Lower lobe of right lung (tissue), 2 donors: ENCODE results near the gene H1-8. TPM values are rescaled to one million over a fixed set of nuclear protein-coding genes. Genes with fewer than 3 reads are reported as not detected.
"Not testable (repeated sequence)": the region's sequence is repeated elsewhere in the genome, so short reads cannot be mapped to it uniquely, and the experiment has no call there.

Source experiments
- ATAC-seq, 2 donors: fragments of 200-7000 bp; cut with Tn5 transposase; one replicate each; pipeline ENCODE4 v1.9.1; 2020 to 2022; ENCODE audit warnings: mild to moderate bottlenecking in 2 of 2, moderate library complexity in 2 of 2
- DNase-seq: peaks from one replicate; pipeline ENCODE4 v3.0.0-alpha.2; 2020
- H3K27ac ChIP-seq: fragments of 200-600 bp; one replicate; pipeline ENCODE4 v1.8.0; 2022
- H3K27me3 ChIP-seq: fragments of 200-600 bp; one replicate; pipeline ENCODE4 v1.8.0; 2022; ENCODE audit warnings: low read depth
- H3K36me3 ChIP-seq: fragments of 200-600 bp; one replicate; pipeline ENCODE4 v1.8.0; 2022; ENCODE audit warnings: mild to moderate bottlenecking
- H3K4me1 ChIP-seq: fragments of 200-600 bp; one replicate; pipeline ENCODE4 v1.8.0; 2022
- H3K4me3 ChIP-seq: fragments of 200-600 bp; one replicate; pipeline ENCODE4 v1.8.0; 2022; ENCODE audit warnings: mild to moderate bottlenecking
- H3K9me3 ChIP-seq: fragments of 200-600 bp; one replicate; pipeline ENCODE4 v1.8.0; 2022
- intact Hi-C: fragments of 100-400 bp; cut with DNase I; formaldehyde crosslinking; loops from one replicate; pipeline ENCODE4 v1.11.0; 2022
- total RNA-seq: library from RNA; stranded (reverse); fragmentation: NEBNext Ultra II Directional; extraction: Animal tissue kit (Norgen Biotek cat#: 25700); gene quantifications from one replicate; pipeline ENCODE4 v1.2.1, GENCODE V29; 2021
- TF ChIP-seq, protein P1 (sequence below): fragments of 200-600 bp; IDR thresholded peaks from one replicate; pipeline ENCODE4 v1.8.0; 2022; ENCODE audit warnings: antibody characterized with exemption, mild to moderate bottlenecking
- donor health status: DM: no; HTN: yes; CAD: no; lungs with severe emphysema.

The H1-8 gene
- total RNA-seq, 1 donor from 2014 or later = not detected

DNA sequence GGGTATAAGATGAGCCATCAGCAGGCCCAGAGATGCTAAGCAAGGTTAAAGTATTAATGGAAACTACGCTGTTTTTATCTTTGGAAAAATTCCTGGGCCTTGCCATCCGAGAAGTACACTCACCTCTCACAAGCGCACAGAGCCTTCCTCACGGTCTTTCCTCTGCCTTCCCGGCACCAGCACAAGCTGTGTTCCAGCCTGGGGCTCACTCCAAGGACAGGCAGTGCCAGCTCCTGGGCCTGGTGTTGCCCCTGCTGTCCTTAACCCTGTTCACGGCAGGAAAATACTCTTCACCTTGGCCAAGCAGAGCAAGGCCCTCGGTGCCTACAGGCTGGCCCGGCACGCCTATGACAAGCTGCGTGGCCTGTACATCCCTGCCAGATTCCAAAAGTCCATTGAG, 28.9 kb upstream of the H1-8 start:
- no peak overlapping the region for H3K27ac ChIP-seq
- H3K4me1 ChIP-seq = no peaks in the 10 kb centered on the region
- DNase-seq (no peak), ATAC-seq (no peak)
- no peak overlapping the region for H3K4me3 ChIP-seq
- TF ChIP-seq, protein P1, sequence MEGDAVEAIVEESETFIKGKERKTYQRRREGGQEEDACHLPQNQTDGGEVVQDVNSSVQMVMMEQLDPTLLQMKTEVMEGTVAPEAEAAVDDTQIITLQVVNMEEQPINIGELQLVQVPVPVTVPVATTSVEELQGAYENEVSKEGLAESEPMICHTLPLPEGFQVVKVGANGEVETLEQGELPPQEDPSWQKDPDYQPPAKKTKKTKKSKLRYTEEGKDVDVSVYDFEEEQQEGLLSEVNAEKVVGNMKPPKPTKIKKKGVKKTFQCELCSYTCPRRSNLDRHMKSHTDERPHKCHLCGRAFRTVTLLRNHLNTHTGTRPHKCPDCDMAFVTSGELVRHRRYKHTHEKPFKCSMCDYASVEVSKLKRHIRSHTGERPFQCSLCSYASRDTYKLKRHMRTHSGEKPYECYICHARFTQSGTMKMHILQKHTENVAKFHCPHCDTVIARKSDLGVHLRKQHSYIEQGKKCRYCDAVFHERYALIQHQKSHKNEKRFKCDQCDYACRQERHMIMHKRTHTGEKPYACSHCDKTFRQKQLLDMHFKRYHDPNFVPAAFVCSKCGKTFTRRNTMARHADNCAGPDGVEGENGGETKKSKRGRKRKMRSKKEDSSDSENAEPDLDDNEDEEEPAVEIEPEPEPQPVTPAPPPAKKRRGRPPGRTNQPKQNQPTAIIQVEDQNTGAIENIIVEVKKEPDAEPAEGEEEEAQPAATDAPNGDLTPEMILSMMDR = no peak
- H3K36me3 ChIP-seq = peaks cover 50% of the 10 kb centered on the region
- H3K9me3 ChIP-seq = no peaks in the 10 kb centered on the region
- intact Hi-C loops = no loop called here
- H3K27me3 ChIP-seq = no peaks in the 10 kb centered on the region

DNA sequence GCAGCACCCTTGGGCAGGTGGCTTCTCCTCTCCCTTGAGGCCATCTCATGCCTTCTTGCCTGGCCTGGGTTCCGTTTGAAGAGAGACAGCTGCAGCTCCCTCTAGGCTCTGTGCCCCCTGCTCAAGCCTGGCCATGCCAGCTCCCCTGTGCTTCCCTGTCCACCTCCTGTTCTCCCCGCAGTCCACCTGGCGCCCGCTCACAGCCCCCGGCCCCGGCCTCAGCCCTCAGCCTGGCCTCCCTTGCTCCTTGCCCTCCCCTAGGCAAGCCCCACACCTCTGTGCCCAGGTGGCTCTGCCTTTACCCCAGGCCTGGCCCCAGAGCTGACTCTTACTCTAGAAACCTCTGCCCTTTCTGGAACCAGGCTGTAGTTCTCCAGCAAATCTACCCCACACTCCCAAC, 28.4 kb upstream of the H1-8 start:
- DNase-seq (no peak), ATAC-seq (peak in 1 of 2 donors; percentile 12)
- Histone ChIP-seq H3K27me3 (no peaks in the 10 kb centered on the region), H3K4me3 (no peak overlapping the region), H3K36me3 (peaks cover 55% of the 10 kb centered on the region), H3K9me3 (no peaks in the 10 kb centered on the region), H3K4me1 (no peaks in the 10 kb centered on the region), H3K27ac (no peak overlapping the region)
- intact Hi-C loops = no loop called here
- TF ChIP-seq, protein P1 = no peak

DNA sequence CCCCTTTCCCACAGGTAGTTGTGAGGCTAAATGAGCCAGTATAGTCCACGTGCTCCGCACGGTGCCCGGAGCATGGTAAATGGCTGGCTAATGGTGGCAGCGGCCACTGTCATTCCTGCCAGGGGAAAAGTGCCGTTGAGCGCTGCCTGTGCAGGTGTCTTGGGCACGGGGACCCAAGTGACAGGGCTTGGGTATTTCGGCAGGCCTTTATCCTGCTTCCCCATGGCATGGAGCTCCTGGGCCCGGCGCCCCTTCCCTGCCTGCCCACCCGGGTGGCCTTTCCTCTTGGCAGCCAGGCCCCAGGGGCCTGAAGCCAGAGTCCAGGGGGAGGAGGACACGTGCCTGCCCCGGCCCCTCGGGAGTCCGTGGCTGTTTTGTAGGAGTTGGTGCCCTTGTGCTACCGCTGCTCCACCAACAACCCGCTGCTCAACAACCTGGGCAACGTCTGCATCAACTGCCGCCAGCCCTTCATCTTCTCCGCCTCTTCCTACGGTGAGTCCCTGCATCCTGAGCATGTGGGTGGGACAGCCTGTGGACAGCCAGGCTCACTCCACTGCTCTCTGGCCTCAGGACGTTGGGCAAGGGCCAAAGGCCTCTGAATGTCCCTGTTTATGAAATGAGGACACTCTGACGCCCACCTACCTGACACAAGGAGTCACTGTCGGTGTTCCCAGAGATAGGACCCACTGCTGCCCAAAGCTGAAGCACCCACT, 27.7 kb upstream of the H1-8 start:
- H3K4me1 ChIP-seq, intact Hi-C loops, H3K27me3 ChIP-seq, H3K9me3 ChIP-seq, DNase-seq, ATAC-seq, H3K27ac ChIP-seq, H3K4me3 ChIP-seq: not testable (repeated sequence)
- H3K36me3 ChIP-seq = peaks cover 55% of the 10 kb centered on the region

DNA sequence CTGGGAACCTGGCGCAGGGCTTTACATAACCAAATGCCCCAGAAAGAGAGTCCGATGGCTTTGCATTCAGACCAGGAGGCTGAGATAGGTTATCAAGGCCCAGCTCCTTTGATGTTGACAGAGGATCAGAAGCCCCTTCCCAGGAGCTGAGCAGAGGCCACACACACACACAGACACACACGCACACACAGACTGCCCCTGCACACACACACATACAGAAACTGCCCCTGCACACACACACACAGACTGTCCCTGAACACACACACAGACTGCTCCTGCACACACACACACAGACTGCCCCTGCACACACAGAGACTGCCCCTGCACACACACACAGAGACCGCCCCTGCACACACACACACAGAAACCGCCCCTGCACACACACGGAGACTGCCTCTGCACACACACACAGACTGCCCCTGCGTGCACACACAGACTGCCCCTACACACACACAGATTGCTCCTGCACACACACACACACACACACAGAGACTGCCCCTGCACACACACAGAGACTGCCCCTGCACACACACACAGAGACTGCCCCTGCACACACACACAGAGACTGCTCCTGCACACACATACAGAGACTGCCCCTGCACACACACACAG, 27.0 kb upstream of the H1-8 start:
- H3K27ac ChIP-seq, H3K9me3 ChIP-seq, H3K27me3 ChIP-seq, intact Hi-C loops, ATAC-seq, DNase-seq, H3K4me1 ChIP-seq, H3K4me3 ChIP-seq: not testable (repeated sequence)
- peaks cover 53% of the 10 kb centered on the region for H3K36me3 ChIP-seq

DNA sequence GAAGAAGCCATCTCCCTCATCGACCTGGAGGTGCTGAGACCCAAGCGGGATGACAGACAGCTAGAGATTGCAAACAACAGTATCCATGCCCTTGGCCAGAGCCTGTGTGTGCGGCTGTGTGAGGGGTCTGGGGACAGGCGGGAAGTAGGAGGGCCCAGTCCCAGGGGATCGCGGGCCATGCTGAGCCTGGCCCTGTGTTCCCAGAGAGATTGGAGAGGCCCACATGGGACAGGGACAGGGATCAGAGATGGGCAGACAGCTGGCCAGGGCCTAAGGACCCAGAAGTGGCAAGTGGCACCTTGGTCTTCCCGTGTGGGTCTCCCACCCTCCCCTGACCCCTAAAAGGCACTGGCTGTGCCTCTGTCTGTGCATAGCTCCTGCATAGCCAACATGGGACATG, 25.5 kb upstream of the H1-8 start:
- intact Hi-C loops = no loop called here
- no peak overlapping the region for H3K27ac ChIP-seq
- H3K4me3 ChIP-seq = no peak overlapping the region
- H3K9me3 ChIP-seq = no peaks in the 10 kb centered on the region
- TF ChIP-seq, protein P1 = no peak
- no peak for ATAC-seq
- H3K36me3 ChIP-seq = peaks cover 40% of the 10 kb centered on the region
- no peak for DNase-seq
- H3K4me1 ChIP-seq = no peaks in the 10 kb centered on the region
- H3K27me3 ChIP-seq = no peaks in the 10 kb centered on the region

DNA sequence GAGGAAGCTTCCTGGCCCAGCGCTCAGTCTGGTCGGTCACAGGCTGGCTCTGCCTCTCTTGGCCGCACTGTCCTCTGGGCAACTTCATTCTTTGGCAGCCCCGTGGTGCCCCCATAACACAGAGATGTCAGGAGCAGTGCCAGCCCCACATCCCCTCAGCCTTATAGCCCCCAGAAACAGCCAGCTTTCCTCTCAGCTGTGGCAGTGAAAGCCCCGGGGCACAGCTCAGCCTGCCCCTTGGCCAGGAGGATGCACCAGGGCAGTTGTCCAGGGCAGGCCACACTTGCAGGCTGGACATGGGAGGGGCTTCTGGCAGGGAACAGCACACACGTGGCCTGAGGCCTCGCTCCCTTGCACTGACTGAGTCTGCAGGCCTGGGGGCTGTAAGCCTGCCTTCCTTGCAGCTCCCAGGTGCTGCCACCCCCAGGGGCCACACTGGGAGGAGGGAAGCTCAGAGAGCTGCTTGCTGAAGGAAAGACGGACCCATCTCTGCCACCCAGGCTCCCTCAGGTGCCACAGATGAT, 24.9 kb upstream of the H1-8 start:
- H3K27ac ChIP-seq = no peak overlapping the region
- intact Hi-C loops = no loop called here
- H3K4me3 ChIP-seq = no peak overlapping the region
- no peaks in the 10 kb centered on the region for H3K27me3 ChIP-seq
- no peaks in the 10 kb centered on the region for H3K9me3 ChIP-seq
- ATAC-seq (no peak), DNase-seq (no peak)
- peaks cover 35% of the 10 kb centered on the region for H3K36me3 ChIP-seq
- TF ChIP-seq, protein P1 = no peak
- H3K4me1 ChIP-seq = no peaks in the 10 kb centered on the region
